ENCODE data around the gene SSNA1.

SSNA1 gene

GRCh38 chr9:137141050-137141810 is 47.2 kb upstream of the SSNA1 start:
- Histone ChIP-seq H3K36me3 (ENCODE audit: control insufficient read depth, insufficient read depth, low read length) (no peaks in the 10 kb centered on the region), H3K27me3 (replicated peaks; ENCODE audit: control insufficient read depth, insufficient read depth, low read length) (no peaks in the 10 kb centered on the region; the same call in 1 of the 2 replicates), H3K4me3 (replicated peaks; ENCODE audit: low read depth, low read length) (no peak overlapping the region)
- no peak for TF ChIP-seq CTCF (IDR thresholded peaks at IDR 0.05; ENCODE audit: insufficient read depth, low read length, poor library complexity, severe bottlenecking)
- peak; percentile 5 for DNase-seq (ENCODE audit: extremely low read depth, insufficient read length)

- no peaks in the 10 kb centered on the region; the same call in 1 of the 2 replicates for H3K27me3 ChIP-seq (replicated peaks; ENCODE audit: control insufficient read depth, insufficient read depth, low read length)
Observed at GRCh38 chr9:137141976-137142936, 46.2 kb upstream of the SSNA1 start.

GRCh38 chr9:137143459-137143858 is 45.0 kb upstream of the SSNA1 start:
- H3K27me3 ChIP-seq (replicated peaks; ENCODE audit: control insufficient read depth, insufficient read depth, low read length), result no peaks in the 10 kb centered on the region; the same call in 1 of the 2 replicates

More at GRCh38 chr9:137141976-137142936, 46.2 kb upstream of the SSNA1 start:
- peak; percentile 4 for DNase-seq (ENCODE audit: extremely low read depth, insufficient read length)
- no peak for TF ChIP-seq CTCF (IDR thresholded peaks at IDR 0.05; ENCODE audit: insufficient read depth, low read length, poor library complexity, severe bottlenecking)
- Histone ChIP-seq H3K36me3 (ENCODE audit: control insufficient read depth, insufficient read depth, low read length) (no peaks in the 10 kb centered on the region), H3K4me3 (replicated peaks; ENCODE audit: low read depth, low read length) (no peak overlapping the region)

GRCh38 chr9:137145731-137146526 is 42.5 kb upstream of the SSNA1 start:
- DNase-seq (ENCODE audit: extremely low read depth, insufficient read length), result no peak
- no peaks in the 10 kb centered on the region; the same call in 1 of the 2 replicates for H3K27me3 ChIP-seq (replicated peaks; ENCODE audit: control insufficient read depth, insufficient read depth, low read length)
- no peak overlapping the region for H3K4me3 ChIP-seq (replicated peaks; ENCODE audit: low read depth, low read length)
- no peaks in the 10 kb centered on the region for H3K36me3 ChIP-seq (ENCODE audit: control insufficient read depth, insufficient read depth, low read length)
- TF ChIP-seq CTCF (IDR thresholded peaks at IDR 0.05; ENCODE audit: insufficient read depth, low read length, poor library complexity, severe bottlenecking), result no peak

More at GRCh38 chr9:137143459-137143858, 45.0 kb upstream of the SSNA1 start:
- peak; percentile 6 for DNase-seq (ENCODE audit: extremely low read depth, insufficient read length)
- no peak for TF ChIP-seq CTCF (IDR thresholded peaks at IDR 0.05; ENCODE audit: insufficient read depth, low read length, poor library complexity, severe bottlenecking)
- H3K36me3 ChIP-seq (ENCODE audit: control insufficient read depth, insufficient read depth, low read length), result no peaks in the 10 kb centered on the region
- no peak overlapping the region for H3K4me3 ChIP-seq (replicated peaks; ENCODE audit: low read depth, low read length)

GRCh38 chr9:137146527-137146918 is 42.0 kb upstream of the SSNA1 start:
- Histone ChIP-seq H3K4me3 (replicated peaks; ENCODE audit: low read depth, low read length) (no peak overlapping the region), H3K27me3 (replicated peaks; ENCODE audit: control insufficient read depth, insufficient read depth, low read length) (no peaks in the 10 kb centered on the region), H3K36me3 (ENCODE audit: control insufficient read depth, insufficient read depth, low read length) (no peaks in the 10 kb centered on the region)
- no peak for DNase-seq (ENCODE audit: extremely low read depth, insufficient read length)
- no peak for TF ChIP-seq CTCF (IDR thresholded peaks at IDR 0.05; ENCODE audit: insufficient read depth, low read length, poor library complexity, severe bottlenecking)
